Omental fat pad (tissue), 4 donors: ENCODE data around the gene MEI1. TPM values are rescaled to one million over a fixed set of nuclear protein-coding genes. Genes with fewer than 3 reads are reported as not detected.

ENCODE experiments used
- ATAC-seq: fragments of 150-250 bp; one replicate; pipeline ENCODE4 v1.9.1; 2016; ENCODE audit warnings: mild to moderate bottlenecking, moderate library complexity; ENCODE audit not compliant: low FRiP score
- DNase-seq: peaks from one replicate; pipeline ENCODE4 v3.0.0-alpha.2; 2019; ENCODE audit warnings: low spot score
- CTCF ChIP-seq, 3 donors: fragments of 450-650 bp; IDR thresholded peaks; one replicate each; pipeline ENCODE4 v1.5.1; 2016 to 2017; ENCODE audit warnings: antibody characterized with exemption in 3 of 3, mild to moderate bottlenecking in 3 of 3, moderate library complexity in 2 of 3
- total RNA-seq, 4 donors: library from RNA; depleted of rRNA; stranded (reverse); fragments of >200 nt; gene quantifications; one replicate each; pipeline ENCODE4 v1.1.0, GENCODE V29; 2016

MEI1 gene
- total RNA-seq, 4 donors from 2014 or later, result 2.3 to 16.9 (median 2.6) TPM

- ATAC-seq (no peak), DNase-seq (no peak)
- TF ChIP-seq CTCF (IDR thresholded peaks at IDR 0.05), result no peak
Measured at GRCh38 chr22:41826021-41826420, 126.7 kb downstream of the MEI1 start.

- no peak for DNase-seq
- no peak for ATAC-seq
- no peak for TF ChIP-seq CTCF (IDR thresholded peaks at IDR 0.05)
Measured at GRCh38 chr22:41826430-41827383, 127.4 kb downstream of the MEI1 start.

- no peak for TF ChIP-seq CTCF (IDR thresholded peaks at IDR 0.05)
- DNase-seq (no peak), ATAC-seq (no peak)
Measured at GRCh38 chr22:41827671-41828070, 128.4 kb downstream of the MEI1 start.

- ATAC-seq (no peak), DNase-seq (no peak)
- TF ChIP-seq CTCF (IDR thresholded peaks at IDR 0.05), result no peak
Measured at GRCh38 chr22:41828516-41828915, 129.2 kb downstream of the MEI1 start.

GRCh38 chr22:41830174-41830573 lies 130.9 kb downstream of the MEI1 start:
- ATAC-seq (no peak), DNase-seq (no peak)
- TF ChIP-seq CTCF (IDR thresholded peaks at IDR 0.05), result no peak

GRCh38 chr22:41831383-41831782 lies 132.1 kb downstream of the MEI1 start:
- ATAC-seq, result no peak
- TF ChIP-seq CTCF (IDR thresholded peaks at IDR 0.05), result no peak
- DNase-seq, result no peak
